ENCODE results near the gene HMGXB4. TPM values are rescaled to one million over a fixed set of nuclear protein-coding genes. Genes with fewer than 3 reads are reported as not detected.
"Not testable (repeated sequence)": the region's sequence is repeated elsewhere in the genome, so short reads cannot be mapped to it uniquely, and the experiment has no call there.

HMGXB4 gene
- total RNA-seq, 1 donor, result 19.2 TPM

- DNase-seq (ENCODE audit: insufficient read length, low spot score, missing footprints), result peak; percentile 61
- TF ChIP-seq, protein P1, sequence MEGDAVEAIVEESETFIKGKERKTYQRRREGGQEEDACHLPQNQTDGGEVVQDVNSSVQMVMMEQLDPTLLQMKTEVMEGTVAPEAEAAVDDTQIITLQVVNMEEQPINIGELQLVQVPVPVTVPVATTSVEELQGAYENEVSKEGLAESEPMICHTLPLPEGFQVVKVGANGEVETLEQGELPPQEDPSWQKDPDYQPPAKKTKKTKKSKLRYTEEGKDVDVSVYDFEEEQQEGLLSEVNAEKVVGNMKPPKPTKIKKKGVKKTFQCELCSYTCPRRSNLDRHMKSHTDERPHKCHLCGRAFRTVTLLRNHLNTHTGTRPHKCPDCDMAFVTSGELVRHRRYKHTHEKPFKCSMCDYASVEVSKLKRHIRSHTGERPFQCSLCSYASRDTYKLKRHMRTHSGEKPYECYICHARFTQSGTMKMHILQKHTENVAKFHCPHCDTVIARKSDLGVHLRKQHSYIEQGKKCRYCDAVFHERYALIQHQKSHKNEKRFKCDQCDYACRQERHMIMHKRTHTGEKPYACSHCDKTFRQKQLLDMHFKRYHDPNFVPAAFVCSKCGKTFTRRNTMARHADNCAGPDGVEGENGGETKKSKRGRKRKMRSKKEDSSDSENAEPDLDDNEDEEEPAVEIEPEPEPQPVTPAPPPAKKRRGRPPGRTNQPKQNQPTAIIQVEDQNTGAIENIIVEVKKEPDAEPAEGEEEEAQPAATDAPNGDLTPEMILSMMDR (IDR thresholded peaks at IDR 0.05; ENCODE audit: extremely low read depth, low read depth, low read length), result peak; percentile 97
- Histone ChIP-seq H3K27ac (ENCODE audit: low read depth, low read length) (no peak overlapping the region), H3K4me1 (ENCODE audit: insufficient read depth, low read length) (no peaks in the 10 kb centered on the region), H2AFZ (ENCODE audit: low read length) (no peak overlapping the region), H4K20me1 (ENCODE audit: insufficient read depth, low read length) (no peaks in the 10 kb centered on the region), H3K36me3 (ENCODE audit: insufficient read depth, low read length) (no peaks in the 10 kb centered on the region), H3K79me2 (ENCODE audit: insufficient read depth, low read length) (no peaks in the 10 kb centered on the region), H3K27me3 (ENCODE audit: insufficient read depth, low read length) (peaks cover 22% of the 10 kb centered on the region), H3K4me2 (ENCODE audit: insufficient read depth, low read length) (no peak overlapping the region), H3K9me3 (ENCODE audit: low read depth, low read length) (no peaks in the 10 kb centered on the region), H3K4me3 (ENCODE audit: insufficient read depth, low read length) (no peak overlapping the region)
These were observed 25.7 kb upstream of the HMGXB4 start for GRCh38 chr22:35231585-35232084.

DNA sequence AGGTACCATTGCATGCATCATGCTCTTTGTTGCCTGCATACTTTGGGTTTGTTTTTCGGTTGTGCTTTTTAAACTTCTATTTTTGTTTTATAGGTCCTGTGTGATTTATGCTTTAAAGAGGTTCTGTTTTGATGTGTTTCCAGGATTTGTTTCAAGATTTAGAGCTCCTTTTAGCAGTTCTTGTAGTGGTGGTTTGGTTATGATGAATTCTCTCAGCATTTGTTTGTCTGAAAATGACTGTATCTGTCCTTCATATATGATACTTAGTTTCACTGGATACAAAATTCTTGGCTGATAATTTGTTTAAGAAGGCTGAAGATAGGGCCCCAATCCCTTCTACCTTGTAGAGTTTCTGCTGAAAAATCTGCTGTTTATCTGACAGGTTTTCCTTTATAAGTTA, 18.5 kb upstream of the HMGXB4 start:
- H3K27ac ChIP-seq (ENCODE audit: low read depth, low read length); H3K4me3 ChIP-seq (ENCODE audit: insufficient read depth, low read length): not testable (repeated sequence)

GRCh38 chr22:35244507-35244906, 12.8 kb upstream of the HMGXB4 start:
- not testable (repeated sequence) for DNase-seq (ENCODE audit: insufficient read length, low spot score, missing footprints); H3K4me1 ChIP-seq (ENCODE audit: insufficient read depth, low read length); H3K27me3 ChIP-seq (ENCODE audit: insufficient read depth, low read length); H3K4me2 ChIP-seq (ENCODE audit: insufficient read depth, low read length); H2AFZ ChIP-seq (ENCODE audit: low read length); H3K27ac ChIP-seq (ENCODE audit: low read depth, low read length); H3K36me3 ChIP-seq (ENCODE audit: insufficient read depth, low read length); H4K20me1 ChIP-seq (ENCODE audit: insufficient read depth, low read length); H3K4me3 ChIP-seq (ENCODE audit: insufficient read depth, low read length); H3K79me2 ChIP-seq (ENCODE audit: insufficient read depth, low read length); H3K9me3 ChIP-seq (ENCODE audit: low read depth, low read length)

More for the DNA sequence above, 18.5 kb upstream of the HMGXB4 start:
- H3K4me2 ChIP-seq (ENCODE audit: insufficient read depth, low read length); H3K79me2 ChIP-seq (ENCODE audit: insufficient read depth, low read length); H2AFZ ChIP-seq (ENCODE audit: low read length); H3K9me3 ChIP-seq (ENCODE audit: low read depth, low read length); H3K36me3 ChIP-seq (ENCODE audit: insufficient read depth, low read length); H4K20me1 ChIP-seq (ENCODE audit: insufficient read depth, low read length); H3K4me1 ChIP-seq (ENCODE audit: insufficient read depth, low read length); DNase-seq (ENCODE audit: insufficient read length, low spot score, missing footprints); H3K27me3 ChIP-seq (ENCODE audit: insufficient read depth, low read length): not testable (repeated sequence)

GRCh38 chr22:35250156-35250555, 7.1 kb upstream of the HMGXB4 start:
- H4K20me1 ChIP-seq (ENCODE audit: insufficient read depth, low read length), result no peaks in the 10 kb centered on the region
- no peak overlapping the region for H3K4me3 ChIP-seq (ENCODE audit: insufficient read depth, low read length)
- no peaks in the 10 kb centered on the region for H3K9me3 ChIP-seq (ENCODE audit: low read depth, low read length)
- DNase-seq (ENCODE audit: insufficient read length, low spot score, missing footprints), result no peak
- no peaks in the 10 kb centered on the region for H3K36me3 ChIP-seq (ENCODE audit: insufficient read depth, low read length)
- H3K27ac ChIP-seq (ENCODE audit: low read depth, low read length), result no peak overlapping the region
- no peaks in the 10 kb centered on the region for H3K27me3 ChIP-seq (ENCODE audit: insufficient read depth, low read length)
- TF ChIP-seq, protein P1 (IDR thresholded peaks at IDR 0.05; ENCODE audit: extremely low read depth, low read depth, low read length), result no peak
- H3K4me1 ChIP-seq (ENCODE audit: insufficient read depth, low read length), result no peaks in the 10 kb centered on the region
- no peak overlapping the region for H3K4me2 ChIP-seq (ENCODE audit: insufficient read depth, low read length)
- H3K79me2 ChIP-seq (ENCODE audit: insufficient read depth, low read length), result no peaks in the 10 kb centered on the region
- no peak overlapping the region for H2AFZ ChIP-seq (ENCODE audit: low read length)

DNA sequence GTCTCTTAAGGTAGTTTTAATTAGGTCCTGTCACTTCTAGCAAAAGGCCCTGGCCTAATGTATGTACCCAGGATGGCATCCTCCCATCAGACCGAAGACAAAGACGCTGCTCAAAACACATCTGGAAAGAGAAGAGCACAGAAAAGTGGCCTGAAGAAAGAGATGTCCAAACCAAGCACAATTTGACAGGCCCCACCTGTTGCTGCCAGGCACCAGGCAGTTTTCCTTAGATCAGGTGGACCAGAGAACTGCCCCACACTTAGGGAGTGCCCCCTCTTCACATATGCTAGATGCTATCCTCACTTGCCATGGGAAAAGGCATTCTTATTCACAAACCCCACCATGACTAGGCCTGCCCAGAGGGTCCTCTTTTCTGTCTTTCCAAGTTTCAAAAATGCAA, 3.3 kb upstream of the HMGXB4 start:
- Histone ChIP-seq H3K79me2 (ENCODE audit: insufficient read depth, low read length) (peaks cover 24% of the 10 kb centered on the region), H2AFZ (ENCODE audit: low read length) (no peak overlapping the region), H3K9me3 (ENCODE audit: low read depth, low read length) (no peaks in the 10 kb centered on the region), H4K20me1 (ENCODE audit: insufficient read depth, low read length) (peaks cover 3% of the 10 kb centered on the region), H3K27ac (ENCODE audit: low read depth, low read length) (no peak overlapping the region), H3K36me3 (ENCODE audit: insufficient read depth, low read length) (no peaks in the 10 kb centered on the region), H3K4me2 (ENCODE audit: insufficient read depth, low read length) (no peak overlapping the region), H3K27me3 (ENCODE audit: insufficient read depth, low read length) (no peaks in the 10 kb centered on the region), H3K4me3 (ENCODE audit: insufficient read depth, low read length) (no peak overlapping the region), H3K4me1 (ENCODE audit: insufficient read depth, low read length) (peaks cover 14% of the 10 kb centered on the region)
- no peak for DNase-seq (ENCODE audit: insufficient read length, low spot score, missing footprints)
- TF ChIP-seq, protein P1 (IDR thresholded peaks at IDR 0.05; ENCODE audit: extremely low read depth, low read depth, low read length), result no peak
